Dermis blood vessel endothelial cell (primary cell): Measurements from ENCODE around the gene STARD3NL. TPM values are rescaled to one million over a fixed set of nuclear protein-coding genes. Genes with fewer than 3 reads are reported as not detected.
"Not testable (repeated sequence)": the region's sequence is repeated elsewhere in the genome, so short reads cannot be mapped to it uniquely, and the experiment has no call there.

Experiments
- DNase-seq: peaks from one replicate; pipeline ENCODE4 v3.0.0; 2010
- total RNA-seq: library from RNA; depleted of rRNA; stranded (reverse); fragments of >200 nt; gene quantifications from 2 replicates; pipeline ENCODE4 v1.2.3, GENCODE V29; 2014

Gene STARD3NL
- total RNA-seq, 1 donor from 2014 or later = 110 TPM

DNA sequence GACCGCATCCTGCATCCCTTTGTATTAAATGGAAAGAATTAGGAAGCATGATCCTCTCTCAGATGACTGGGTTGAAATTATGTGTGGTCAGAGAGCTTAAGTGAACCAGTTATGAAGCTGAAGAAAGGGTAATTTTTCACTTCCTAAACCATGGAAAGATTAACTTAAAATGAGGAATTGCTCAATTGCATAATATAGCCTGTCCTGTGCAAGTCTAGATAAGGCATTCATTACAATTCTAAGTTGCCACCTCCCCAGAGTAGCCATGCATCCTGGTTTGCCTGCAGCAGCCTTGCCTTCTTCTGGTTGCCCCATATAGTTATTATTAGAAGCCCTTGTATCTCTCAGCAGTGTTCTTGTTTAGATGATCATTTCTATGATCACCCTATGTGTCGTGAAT lies 45.3 kb downstream of the STARD3NL start:
- DNase-seq = no peak

DNA sequence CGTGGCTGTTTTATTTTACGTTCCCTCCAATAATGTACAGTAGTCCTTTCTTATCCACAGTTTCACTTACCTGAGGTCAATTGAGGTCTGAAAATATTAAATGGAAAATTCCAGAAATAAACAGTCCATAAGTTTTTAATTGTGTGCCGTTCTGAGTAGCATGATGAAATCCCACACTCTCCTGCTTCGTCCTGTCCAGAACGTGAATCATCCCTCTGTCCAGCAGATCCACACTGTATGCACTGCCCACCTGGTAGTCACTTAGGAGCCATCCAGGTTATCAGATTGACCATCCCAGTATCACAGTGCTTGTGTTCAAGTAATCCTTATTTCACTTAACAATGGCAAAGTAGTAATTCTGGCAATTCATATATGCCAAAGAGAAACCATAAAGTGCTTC lies 46.3 kb downstream of the STARD3NL start:
- DNase-seq = no peak

DNA sequence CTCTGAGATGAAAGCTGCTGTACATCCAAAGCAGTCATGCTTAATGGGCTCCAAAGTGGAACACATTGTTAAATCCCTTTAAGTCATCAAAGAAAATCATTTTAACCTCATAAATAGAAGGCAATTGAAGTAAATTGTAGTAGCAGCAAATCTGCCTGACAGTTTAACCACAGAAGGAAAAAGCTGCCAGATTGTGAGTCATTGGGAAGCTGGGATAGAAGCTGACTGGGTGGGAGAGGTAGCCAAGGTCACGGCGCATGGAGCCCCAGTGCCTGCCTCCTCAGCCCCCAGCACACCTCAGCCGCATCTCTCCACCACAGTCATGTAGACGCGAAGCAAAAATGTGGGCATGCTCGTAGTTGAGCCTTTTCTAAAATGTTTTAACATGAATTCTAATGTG lies 51.3 kb downstream of the STARD3NL start:
- DNase-seq = no peak

DNA sequence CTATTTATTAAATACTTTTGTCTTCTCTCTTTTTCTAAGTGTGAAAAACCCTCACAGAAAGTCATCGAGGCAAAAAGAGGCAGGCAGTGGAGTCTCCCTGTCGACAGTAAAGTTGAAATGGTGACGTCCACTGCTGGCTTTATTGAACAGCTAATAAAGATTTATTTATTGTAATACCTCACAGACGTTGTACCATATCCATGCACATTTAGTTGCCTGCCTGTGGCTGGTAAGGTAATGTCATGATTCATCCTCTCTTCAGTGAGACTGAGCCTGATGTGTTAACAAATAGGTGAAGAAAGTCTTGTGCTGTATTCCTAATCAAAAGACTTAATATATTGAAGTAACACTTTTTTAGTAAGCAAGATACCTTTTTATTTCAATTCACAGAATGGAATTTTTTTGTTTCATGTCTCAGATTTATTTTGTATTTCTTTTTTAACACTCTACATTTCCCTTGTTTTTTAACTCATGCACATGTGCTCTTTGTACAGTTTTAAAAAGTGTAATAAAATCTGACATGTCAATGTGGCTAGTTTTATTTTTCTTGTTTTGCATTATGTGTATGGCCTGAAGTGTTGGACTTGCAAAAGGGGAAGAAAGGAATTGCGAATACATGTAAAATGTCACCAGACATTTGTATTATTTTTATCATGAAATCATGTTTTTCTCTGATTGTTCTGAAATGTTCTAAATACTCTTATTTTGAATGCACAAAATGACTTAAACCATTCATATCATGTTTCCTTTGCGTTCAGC lies 52.0 kb downstream of the STARD3NL start:
- DNase-seq = no peak

DNA sequence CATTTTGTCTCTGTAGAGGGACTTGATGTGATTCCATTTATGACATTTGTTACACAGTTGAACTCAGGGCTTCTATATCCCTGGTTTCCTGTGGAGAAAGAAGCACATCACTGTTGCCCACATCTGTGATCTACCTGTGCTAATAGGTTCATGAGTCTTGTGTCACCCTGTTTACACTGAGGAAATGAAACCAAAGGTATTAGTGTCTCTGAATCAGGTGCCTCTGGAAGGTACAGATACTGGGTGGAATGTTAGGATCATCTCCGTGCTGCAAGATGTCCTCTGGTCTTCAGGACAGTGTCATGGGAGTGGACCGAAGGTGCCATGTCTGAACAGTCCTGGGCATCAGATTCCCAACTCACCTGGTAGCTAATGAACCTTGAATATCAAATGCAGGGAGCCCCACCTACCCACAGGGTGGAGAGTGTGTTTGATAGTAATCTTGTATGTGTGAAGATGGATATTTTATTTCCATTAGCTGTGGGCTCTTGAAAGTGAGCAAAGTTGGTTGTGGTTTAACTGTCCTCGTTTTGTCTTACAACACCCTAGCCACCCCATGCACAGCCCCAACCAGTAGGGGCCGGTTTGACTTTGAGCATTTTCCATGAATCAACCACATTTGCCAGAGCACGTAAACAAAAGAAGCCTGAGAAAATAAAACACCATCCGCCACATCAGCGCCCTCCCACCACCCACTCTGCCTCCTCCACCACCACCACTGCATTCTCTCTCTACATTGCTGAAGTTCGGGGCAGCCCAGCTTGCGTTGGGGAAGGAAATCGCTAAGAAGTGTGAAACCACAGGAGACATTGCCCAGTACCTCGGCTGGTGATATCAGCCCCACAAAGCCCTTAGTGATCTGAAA lies 54.7 kb downstream of the STARD3NL start:
- no peak for DNase-seq

GRCh38 chr7:38234759-38235158 lies 56.7 kb downstream of the STARD3NL start:
- DNase-seq = not testable (repeated sequence)

- DNase-seq = no peak
Measured at GRCh38 chr7:38235606-38236005, 57.6 kb downstream of the STARD3NL start.

DNA sequence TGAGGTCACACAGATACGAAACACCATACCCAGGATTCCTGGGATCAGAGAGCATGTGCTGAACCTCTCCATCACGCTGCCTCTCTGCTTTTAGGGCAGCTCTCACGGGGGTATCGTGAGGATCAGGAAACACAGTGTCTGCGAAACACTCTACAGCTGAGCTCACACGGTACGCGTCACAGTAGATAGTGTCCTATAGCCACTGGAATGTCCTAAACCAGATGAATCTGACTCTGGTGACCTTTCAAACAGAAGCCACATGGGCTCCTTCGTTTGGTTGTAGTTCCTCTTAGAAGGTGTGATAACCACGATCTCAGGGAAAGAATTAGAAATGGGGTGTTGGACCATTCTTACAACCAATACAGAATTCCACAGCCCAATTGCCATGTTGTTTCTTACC lies 61.1 kb downstream of the STARD3NL start:
- not testable (repeated sequence) for DNase-seq

DNA sequence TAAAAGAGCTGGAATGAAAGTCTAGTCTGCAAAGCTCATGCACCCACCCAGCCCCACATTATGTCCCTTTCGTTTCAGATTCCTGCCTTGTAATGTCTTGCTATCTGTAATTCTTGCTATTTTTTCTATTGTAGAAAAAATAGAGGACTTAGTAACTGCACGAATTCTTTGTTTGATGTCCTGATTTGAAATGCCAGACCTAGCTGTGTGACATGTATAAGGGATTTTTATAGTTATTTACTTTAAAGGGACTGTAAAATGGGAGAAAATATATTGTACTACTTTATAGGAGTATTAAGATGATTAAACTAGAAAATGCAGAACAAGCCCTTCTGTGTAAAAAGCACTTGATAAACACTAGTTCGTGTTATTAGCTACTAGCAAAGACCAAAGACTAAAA lies 63.0 kb downstream of the STARD3NL start:
- no peak for DNase-seq

DNA sequence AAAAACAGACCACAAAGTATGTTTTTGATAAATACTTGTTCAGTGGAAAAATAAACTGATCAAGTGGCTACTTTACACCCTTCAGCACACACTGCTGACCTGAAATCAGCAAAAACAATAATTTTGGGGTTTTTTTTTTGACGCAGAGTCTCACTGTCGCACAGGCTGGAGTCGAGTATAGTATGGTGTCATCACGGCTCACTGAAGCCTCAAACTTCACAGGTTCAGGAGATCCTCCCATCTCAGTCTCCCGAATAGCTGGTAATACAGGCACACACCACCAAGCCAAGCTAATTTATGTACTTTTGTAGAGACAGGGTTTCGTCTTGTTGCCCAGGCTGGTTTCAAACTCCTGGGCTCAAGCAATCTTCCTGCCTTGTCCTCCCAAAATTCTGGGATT lies 64.8 kb downstream of the STARD3NL start:
- no peak for DNase-seq

DNA sequence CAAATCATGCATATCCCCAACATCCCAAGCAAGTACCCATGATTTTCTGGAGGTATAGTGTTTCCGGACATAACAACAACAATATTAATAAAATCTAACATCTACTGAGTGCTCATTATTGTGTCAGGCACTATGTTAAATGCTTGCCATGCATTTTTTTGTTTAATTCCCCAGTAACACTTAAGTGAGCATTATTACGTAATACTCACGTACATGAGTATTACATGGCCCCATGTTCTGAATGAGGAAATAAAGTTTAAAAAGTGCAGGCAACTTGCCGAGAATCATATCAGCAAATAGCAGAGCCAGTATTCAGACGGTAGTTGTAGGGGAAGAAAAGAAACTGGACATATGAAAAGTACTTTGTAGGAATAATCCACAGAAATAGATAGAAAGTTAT lies 65.3 kb downstream of the STARD3NL start:
- not testable (repeated sequence) for DNase-seq

GRCh38 chr7:38244516-38244915 lies 66.5 kb downstream of the STARD3NL start:
- no peak for DNase-seq

- DNase-seq = no peak
Measured at GRCh38 chr7:38245409-38245977, 67.4 kb downstream of the STARD3NL start.

DNA sequence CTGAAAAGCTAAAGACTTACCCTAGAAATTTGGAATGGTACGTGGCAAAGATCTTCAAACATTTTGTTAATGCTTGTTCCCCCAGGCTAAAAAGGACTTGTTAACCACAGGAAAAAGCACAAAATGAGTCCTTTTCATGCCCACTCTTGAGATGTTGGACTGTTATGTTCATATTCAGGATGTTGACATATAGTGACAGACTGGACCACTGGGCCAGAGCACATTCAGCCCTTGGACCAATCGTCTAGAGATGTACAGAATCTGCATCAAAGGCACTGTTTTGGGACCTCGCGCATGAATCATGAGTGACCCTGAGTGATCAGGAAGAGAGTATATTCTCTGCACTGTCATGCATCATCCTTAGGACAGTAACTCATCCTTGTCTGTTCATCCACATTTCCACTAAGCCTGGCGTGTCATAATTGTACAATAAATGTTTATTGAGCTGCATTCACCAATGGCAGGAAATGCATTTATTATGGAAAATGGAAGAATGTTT lies 70.1 kb downstream of the STARD3NL start:
- DNase-seq = no peak

GRCh38 chr7:38249849-38250248 lies 71.8 kb downstream of the STARD3NL start:
- DNase-seq = not testable (repeated sequence)

- no peak for DNase-seq
Measured at GRCh38 chr7:38257350-38257677, 79.3 kb downstream of the STARD3NL start.

- not testable (repeated sequence) for DNase-seq
Measured at GRCh38 chr7:38259157-38259556, 81.1 kb downstream of the STARD3NL start.

GRCh38 chr7:38261601-38262000 lies 83.6 kb downstream of the STARD3NL start:
- not testable (repeated sequence) for DNase-seq

GRCh38 chr7:38262026-38262425 lies 84.0 kb downstream of the STARD3NL start:
- DNase-seq = not testable (repeated sequence)

- DNase-seq = no peak
Measured at GRCh38 chr7:38262545-38262944, 84.5 kb downstream of the STARD3NL start.

DNA sequence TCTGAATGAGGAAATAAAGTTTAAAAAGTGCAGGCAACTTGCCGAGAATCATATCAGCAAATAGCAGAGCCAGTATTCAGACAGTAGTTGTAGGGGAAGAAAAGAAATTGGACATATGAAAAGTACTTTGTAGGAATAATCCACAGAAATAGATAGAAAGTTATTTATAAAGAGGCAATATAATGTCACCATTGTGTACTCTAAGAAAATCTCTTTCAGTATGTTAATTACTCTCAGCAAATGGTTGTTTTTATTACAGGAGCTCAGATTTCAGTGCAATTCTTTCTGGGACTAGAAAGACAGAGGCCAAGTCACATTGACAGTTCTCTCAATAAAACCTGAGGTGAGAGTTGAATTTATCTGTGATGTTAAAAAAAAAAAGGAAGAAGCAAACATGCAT lies 85.2 kb downstream of the STARD3NL start:
- not testable (repeated sequence) for DNase-seq

- DNase-seq = not testable (repeated sequence)
Measured at GRCh38 chr7:38264602-38265001, 86.6 kb downstream of the STARD3NL start.

DNA sequence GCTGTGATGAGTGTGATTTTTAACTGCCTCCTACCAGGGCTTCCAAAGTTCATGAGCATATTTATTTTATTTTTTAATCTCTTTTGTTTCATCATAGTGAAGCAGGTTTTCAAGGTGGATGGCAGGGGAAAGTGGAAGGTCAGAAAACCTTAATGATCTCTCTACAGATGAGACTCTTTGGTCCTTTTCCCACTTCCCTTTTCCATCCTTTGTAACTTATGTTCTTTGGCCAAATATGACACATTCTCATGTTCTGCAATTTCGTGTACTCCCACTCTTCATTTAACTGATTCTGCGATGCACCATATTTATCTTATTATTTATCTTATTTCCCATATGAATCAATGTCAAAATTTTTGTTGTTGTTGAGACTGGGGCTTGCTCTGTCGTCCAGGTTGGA lies 87.9 kb downstream of the STARD3NL start:
- DNase-seq = not testable (repeated sequence)
